NCI-H128 (cell line): ENCODE measurements around the gene MYO1D.
"Not testable (repeated sequence)": the region's sequence is repeated elsewhere in the genome, so short reads cannot be mapped to it uniquely, and the experiment has no call there.

Experiments used
- DNase-seq: peaks from one replicate; lab custom pipeline; 2025; ENCODE audit not compliant: unreplicated experiment; lab: John Stamatoyannopoulos, UW

Gene MYO1D

DNA sequence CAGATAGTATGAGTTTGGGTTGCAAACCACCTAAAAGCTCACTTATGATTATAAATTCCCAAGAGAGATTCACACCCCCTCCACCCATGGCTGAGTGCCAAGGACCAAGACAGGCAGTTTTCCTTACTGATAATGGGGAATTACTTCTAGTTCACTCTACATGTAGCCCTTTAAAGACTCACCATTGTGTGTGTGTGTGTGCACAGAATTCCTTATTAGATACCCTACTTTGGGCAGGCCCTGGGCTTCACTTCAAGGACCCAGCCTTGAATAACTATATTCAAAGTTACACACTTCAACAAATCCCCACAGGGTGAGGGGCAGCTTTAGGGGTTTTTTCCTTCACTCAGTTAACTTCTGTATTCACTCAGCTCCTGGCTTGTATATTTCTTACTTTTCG, 143.5 kb downstream of the MYO1D start:
- no peak for DNase-seq

DNA sequence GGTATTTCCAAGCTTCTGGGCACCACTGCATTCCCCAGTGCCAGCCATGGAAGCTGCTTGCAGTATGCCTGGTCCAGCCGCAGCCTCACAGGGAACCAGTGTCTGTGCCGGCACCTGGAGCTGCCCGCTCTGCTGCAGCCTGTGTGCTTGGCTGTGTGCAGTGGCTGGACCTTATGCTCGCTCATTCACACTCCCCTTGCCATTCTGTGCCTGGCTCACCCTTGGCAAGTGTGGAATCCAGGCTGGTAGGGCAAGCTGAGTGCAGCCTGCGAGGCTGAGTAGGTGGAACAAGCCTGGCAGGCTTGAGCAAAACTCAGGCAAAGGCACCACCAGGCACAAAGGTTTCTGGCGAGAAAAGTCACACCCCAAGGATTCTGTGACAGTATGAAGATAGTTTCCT, 144.0 kb downstream of the MYO1D start:
- no peak for DNase-seq

GRCh38 chr17:32732296-32732642, 144.7 kb downstream of the MYO1D start:
- no peak for DNase-seq

GRCh38 chr17:32731556-32732295, 145.2 kb downstream of the MYO1D start:
- DNase-seq: no peak

GRCh38 chr17:32727681-32728080, 149.2 kb downstream of the MYO1D start:
- DNase-seq: no peak

DNA sequence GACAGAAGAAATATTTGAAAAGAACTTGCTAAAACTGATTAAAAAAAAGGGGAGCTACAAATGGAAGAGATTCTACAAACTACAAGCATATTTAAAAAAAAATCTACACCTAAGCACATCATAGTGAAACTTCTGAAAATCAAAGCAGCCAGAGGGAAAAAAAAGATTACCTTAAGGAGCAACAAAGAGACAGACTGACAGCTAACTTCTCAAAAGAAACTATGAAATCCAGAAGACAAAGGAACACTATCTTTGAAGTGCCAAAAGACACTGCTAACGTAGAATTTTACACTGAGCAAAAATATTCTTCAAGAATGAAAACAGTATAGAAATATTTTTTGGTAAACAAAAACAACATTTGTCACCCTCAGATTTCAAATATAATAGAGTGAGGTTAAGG, 151.2 kb downstream of the MYO1D start:
- no peak for DNase-seq

DNA sequence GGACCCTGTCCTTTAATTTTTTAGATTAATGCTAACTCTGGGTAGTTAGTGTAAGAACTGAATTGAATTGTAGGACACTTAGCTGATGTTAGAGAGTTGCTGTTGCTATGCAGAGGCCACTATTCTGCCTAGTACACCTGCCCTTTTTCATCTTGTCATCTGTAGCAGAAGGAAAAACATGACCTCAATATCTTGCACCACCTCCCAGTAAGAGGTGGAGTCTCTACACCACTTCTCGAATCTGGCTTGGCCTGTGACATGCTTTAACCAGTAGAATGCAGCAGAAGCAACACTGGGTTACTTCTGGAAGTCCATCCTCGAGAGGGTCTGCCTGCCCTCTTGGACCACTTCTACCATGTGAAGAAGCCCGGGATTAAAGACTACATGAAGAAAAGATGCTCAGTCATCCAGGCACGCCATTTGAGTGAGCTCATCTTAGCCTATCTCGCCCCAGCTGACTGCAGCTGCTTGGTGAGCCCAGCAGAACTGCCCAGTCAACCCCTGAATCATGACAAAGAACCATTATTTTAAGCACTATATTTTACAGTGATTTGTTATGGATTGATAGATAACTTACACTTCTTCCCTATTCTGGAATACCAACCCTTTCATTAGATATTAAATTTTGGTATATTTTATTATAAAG, 153.5 kb downstream of the MYO1D start:
- DNase-seq: no peak

DNA sequence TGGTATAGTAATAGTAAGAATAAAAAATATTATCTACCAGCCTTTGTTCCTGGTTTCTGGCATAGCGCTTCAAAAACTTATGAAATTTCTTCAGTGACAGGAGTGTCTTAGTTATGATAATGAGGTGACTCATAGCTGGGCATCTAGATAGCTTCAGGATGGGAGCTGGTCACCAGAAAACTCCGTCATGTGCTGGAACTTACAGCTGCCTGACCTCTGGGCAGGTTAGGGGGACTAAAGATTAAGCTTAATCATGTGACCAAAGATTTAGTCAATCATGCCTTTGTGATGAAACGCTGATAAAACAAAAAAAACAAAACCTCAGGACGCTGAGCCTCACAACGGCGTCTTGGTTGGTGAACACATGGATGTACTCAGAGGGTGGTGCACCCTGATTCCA, 154.2 kb downstream of the MYO1D start:
- no peak for DNase-seq

- DNase-seq: no peak
Measured at GRCh38 chr17:32720671-32721070, 156.3 kb downstream of the MYO1D start.

- DNase-seq: no peak
Measured at GRCh38 chr17:32719689-32720088, 157.2 kb downstream of the MYO1D start.

- not testable (repeated sequence) for DNase-seq
Measured at GRCh38 chr17:32714922-32715321, 162.0 kb downstream of the MYO1D start.

- not testable (repeated sequence) for DNase-seq
Measured at GRCh38 chr17:32714206-32714605, 162.7 kb downstream of the MYO1D start.

GRCh38 chr17:32713081-32713480, 163.8 kb downstream of the MYO1D start:
- no peak for DNase-seq

DNA sequence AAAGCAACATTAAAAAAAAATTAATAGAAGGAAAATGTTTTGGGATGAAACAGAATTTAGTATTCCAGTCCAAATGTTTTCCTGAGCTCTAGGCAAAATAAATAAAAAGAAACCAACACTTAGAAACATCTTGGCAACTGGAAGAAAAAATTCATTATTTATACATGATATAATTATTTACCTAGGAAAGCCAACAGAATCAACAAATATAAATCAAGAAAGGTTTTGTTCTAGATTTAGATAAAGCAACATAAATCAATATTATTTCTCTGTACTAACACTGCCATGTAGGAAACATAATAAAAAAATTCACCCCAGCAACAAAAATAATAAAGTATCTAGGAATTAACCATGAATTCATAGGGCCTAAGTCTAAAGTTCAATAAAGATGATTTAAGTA, 167.4 kb downstream of the MYO1D start:
- no peak for DNase-seq

DNA sequence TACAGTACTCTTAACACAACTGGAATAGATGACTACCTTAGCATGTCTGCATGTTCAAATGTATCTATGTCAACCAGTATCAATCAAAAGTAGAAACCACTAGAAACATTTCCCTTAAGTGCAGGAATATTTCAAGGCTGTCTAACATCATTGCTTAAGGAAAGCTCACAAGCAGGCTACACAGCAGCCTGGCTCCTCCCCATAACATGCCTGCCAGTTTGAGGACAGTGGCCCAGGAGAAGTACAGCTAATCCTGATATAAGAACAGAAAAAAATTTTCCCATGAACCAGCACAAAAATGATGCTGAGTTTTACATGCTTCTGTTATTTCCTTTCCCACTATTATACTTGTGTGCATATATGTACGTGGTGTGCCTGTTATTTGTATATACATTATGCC, 175.1 kb downstream of the MYO1D start:
- DNase-seq: no peak

- no peak for DNase-seq
Measured at GRCh38 chr17:32699247-32699646, 177.7 kb downstream of the MYO1D start.

GRCh38 chr17:32697728-32698625, 178.9 kb downstream of the MYO1D start:
- no peak for DNase-seq

- DNase-seq: no peak
Measured at GRCh38 chr17:32696426-32696825, 180.5 kb downstream of the MYO1D start.

DNA sequence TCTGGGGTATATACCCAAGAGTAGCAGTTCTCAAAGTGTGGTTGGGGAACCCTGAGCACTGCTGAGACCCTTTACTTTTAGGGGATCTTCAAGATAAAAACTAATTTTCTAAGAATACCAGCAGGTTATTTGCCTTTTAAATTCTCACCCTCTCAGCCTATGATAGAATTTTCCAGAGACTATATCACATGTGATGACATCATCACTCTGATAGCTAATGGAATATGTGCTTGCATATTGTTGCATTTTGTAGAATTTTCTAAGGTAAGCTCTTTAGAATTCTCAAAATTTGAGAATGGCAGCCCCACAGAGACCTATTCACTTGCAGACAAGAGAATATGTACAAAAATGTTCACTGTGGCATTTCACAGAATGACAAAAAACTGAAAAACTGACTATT, 181.1 kb downstream of the MYO1D start:
- no peak for DNase-seq

- DNase-seq: no peak
Measured at GRCh38 chr17:32693194-32693897, 183.6 kb downstream of the MYO1D start.

GRCh38 chr17:32692179-32692578, 184.7 kb downstream of the MYO1D start:
- no peak for DNase-seq
